AG04450 (cell line): ENCODE results near the gene PIK3AP1. TPM values are rescaled to one million over a fixed set of nuclear protein-coding genes. Genes with fewer than 3 reads are reported as not detected.

Experiments used
- CTCF ChIA-PET: fragments of 300-600, 350-600 bp; formaldehyde crosslinking; extraction: SDS; loops from one replicate; lab custom pipeline; 2022; ENCODE audit warnings: antibody characterized with exemption, inconsistent platforms; lab: Charles Lee
- POLR2A ChIA-PET: fragments of 350-600 bp; formaldehyde crosslinking; extraction: SDS; loops from one replicate; lab custom pipeline; 2021; ENCODE audit warnings: antibody characterized with exemption, inconsistent platforms; lab: Yijun Ruan, JAX
- DNase-seq: peaks from one replicate; pipeline ENCODE4 v3.0.0-alpha.2; 2011; ENCODE audit warnings: low read depth, low spot score
- H3K27ac ChIP-seq: one replicate; pipeline ENCODE4 v1.5.1; 2012; ENCODE audit warnings: low read depth, low read length, control low read depth
- H3K27me3 ChIP-seq: one replicate; pipeline ENCODE4 v1.6.0; 2012; ENCODE audit warnings: low read length; ENCODE audit not compliant: control insufficient read depth, insufficient read depth
- H3K4me3 ChIP-seq: 2 replicates; pipeline ENCODE4 v1.5.1; 2011; ENCODE audit warnings: mild to moderate bottlenecking, low read depth, low read length, control low read depth
- H3K9me3 ChIP-seq: 2 replicates; pipeline ENCODE4 v1.5.1; 2012; ENCODE audit warnings: low read length; ENCODE audit not compliant: control insufficient read depth, insufficient read depth
- CTCF ChIP-seq: IDR thresholded peaks from 2 replicates; pipeline ENCODE4 v1.5.1; 2011; ENCODE audit warnings: low read depth, low read length, control low read depth, inconsistent platforms
- polyA plus RNA-seq: library from polyadenylated mRNA; depleted of rRNA; stranded (reverse); fragments of >200 nt; gene quantifications from 2 replicates; pipeline ENCODE4 v1.2.3, GENCODE V29; 2011

The PIK3AP1 gene
- polyA plus RNA-seq, 1 experiment = 0.05 TPM

GRCh38 chr10:96587264-96588059 lies 132.9 kb downstream of the PIK3AP1 start:
- DNase-seq = peak; percentile 68
- H3K27me3 ChIP-seq = no peaks in the 10 kb centered on the region
- TF ChIP-seq CTCF = no peak
- H3K4me3 ChIP-seq = peak overlapping the region; percentile 92
- CTCF ChIA-PET = interaction anchor here (1.0 to 1.9 kb wide), 2 partner anchors 53 to 74 kb away, joined by 3 to 8 read pairs; partner anchors contain the start of gene TLL2
- POLR2A ChIA-PET = no interaction called here
- H3K27ac ChIP-seq = peak overlapping the region; percentile 96
- no peaks in the 10 kb centered on the region; the same call in 1 of the 2 replicates for H3K9me3 ChIP-seq

DNA sequence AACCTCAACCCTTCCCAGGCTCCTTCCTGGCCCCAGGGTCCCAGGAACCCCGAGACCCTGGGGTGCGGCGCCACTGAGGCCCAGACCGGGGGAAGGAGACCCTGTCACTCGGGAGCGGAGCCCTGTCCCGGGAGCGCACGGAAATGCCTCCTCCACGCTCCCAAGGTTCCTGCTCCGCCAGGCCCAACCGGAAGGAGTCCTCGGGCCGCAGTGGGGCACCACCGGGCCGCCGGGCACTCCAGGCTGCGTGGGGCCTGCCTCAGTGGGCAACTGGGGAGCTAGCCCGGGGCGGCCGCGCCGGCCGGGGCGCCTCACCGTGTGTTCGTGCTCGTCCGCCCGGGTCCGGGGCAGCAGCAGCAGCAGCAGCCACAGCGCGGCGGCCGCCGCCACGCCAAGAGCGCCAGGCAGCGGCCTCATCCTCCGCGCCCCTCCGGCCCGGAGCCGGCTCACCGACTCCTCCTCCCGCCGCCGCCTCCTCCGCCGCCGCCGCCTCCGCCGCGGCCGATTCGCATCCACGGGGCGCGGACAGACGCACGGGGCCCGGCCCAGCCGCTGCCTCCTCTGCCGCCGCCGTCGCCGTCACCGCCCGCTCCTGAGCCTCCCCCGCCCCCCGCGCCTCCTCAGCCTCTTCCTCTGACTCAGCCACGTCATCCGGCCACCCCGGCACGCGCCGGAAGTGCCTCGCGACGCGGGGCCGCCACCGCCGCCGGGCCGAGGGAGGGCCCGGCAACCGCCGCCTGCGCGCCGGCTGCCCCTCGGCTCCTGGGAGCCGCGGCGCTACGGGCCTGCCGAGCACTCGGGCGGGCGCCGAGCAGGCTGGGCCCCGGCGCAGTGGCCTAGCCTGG lies 133.7 kb downstream of the PIK3AP1 start, which contains the start of gene TM9SF3:
TSS of gene TM9SF3 (minus strand) at position 594 of the 845 bp plus-strand sequence. CDS start at position 417, 177 bp downstream.
- H3K27me3 ChIP-seq = no peaks in the 10 kb centered on the region
- H3K27ac ChIP-seq = peak within 1 kb of the TSS; percentile 96
- H3K4me3 ChIP-seq = peak within 1 kb of the TSS; percentile 92
- POLR2A ChIA-PET = no interaction called here
- CTCF ChIA-PET = interaction anchor here (1.0 to 1.9 kb wide), 2 partner anchors 54 to 73 kb away, joined by 3 to 8 read pairs; partner anchors contain the start of gene TLL2
- H3K9me3 ChIP-seq = no peaks in the 10 kb centered on the region; the same call in 1 of the 2 replicates
- no peak for TF ChIP-seq CTCF
- DNase-seq = peak; percentile 32

- CTCF ChIA-PET = interaction anchor here (0.7 to 1.9 kb wide), 4 partner anchors 72 to 211 kb away, joined by 3 to 8 read pairs (median 3); partner anchors contain the start of gene TLL2
- POLR2A ChIA-PET = no interaction called here
Measured at GRCh38 chr10:96585736-96586418, 134.4 kb downstream of the PIK3AP1 start.

GRCh38 chr10:96584474-96584873 lies 135.8 kb downstream of the PIK3AP1 start:
- Histone ChIP-seq H3K27me3 (no peaks in the 10 kb centered on the region), H3K4me3 (no peak overlapping the region), H3K27ac (no peak overlapping the region), H3K9me3 (no peaks in the 10 kb centered on the region; the same call in 1 of the 2 replicates)
- no peak for TF ChIP-seq CTCF
- ChIA-PET POLR2A (no interaction called here), CTCF (interaction anchor here (1.4 kb wide), 2 partner anchors 71 to 74 kb away, joined by 3 read pairs; partner anchors contain the start of gene TLL2)
- DNase-seq = no peak

More at GRCh38 chr10:96585736-96586418, 134.4 kb downstream of the PIK3AP1 start:
- Histone ChIP-seq H3K27ac (peak overlapping the region; percentile 77), H3K4me3 (peak overlapping the region; percentile 92), H3K9me3 (no peaks in the 10 kb centered on the region; the same call in 1 of the 2 replicates), H3K27me3 (no peaks in the 10 kb centered on the region)
- no peak for TF ChIP-seq CTCF
- DNase-seq = no peak
